GM23338 (cell line): ENCODE measurements around the gene SCYGR8. TPM values are rescaled to one million over a fixed set of nuclear protein-coding genes. Genes with fewer than 3 reads are reported as not detected.

Source experiments
- ATAC-seq: fragments of 200-7000 bp; cut with Tn5 transposase; 3 replicates; pipeline ENCODE4 v1.9.1; 2020
- DNase-seq: peaks from one replicate; pipeline ENCODE4 v3.0.0-alpha.2; 2015; ENCODE audit warnings: low spot score
- H2AFZ ChIP-seq: fragments of 200-600 bp; sonication (generic); 2 replicates; pipeline ENCODE4 v1.8.0; 2016; ENCODE audit warnings: antibody characterized with exemption, mild to moderate bottlenecking, moderate library complexity
- H3F3A ChIP-seq: fragments of 200-600 bp; sonication (generic); replicated peaks from 2 replicates; pipeline ENCODE4 v1.8.0; 2017; ENCODE audit warnings: antibody characterized with exemption, mixed run types, low read depth
- H3K27ac ChIP-seq: fragments of 200-600 bp; sonication (generic); 2 replicates; pipeline ENCODE4 v1.6.1; 2016; ENCODE audit warnings: low read depth
- H3K27me3 ChIP-seq: fragments of 200-600 bp; sonication (generic); 2 replicates; pipeline ENCODE4 v1.8.0; 2016; ENCODE audit warnings: mild to moderate bottlenecking, mixed run types, moderate library complexity; ENCODE audit not compliant: insufficient read depth
- H3K36me3 ChIP-seq: fragments of 200-600 bp; sonication (generic); 2 replicates; pipeline ENCODE4 v1.8.0; 2016; ENCODE audit warnings: mild to moderate bottlenecking; ENCODE audit not compliant: insufficient read depth
- H3K4me1 ChIP-seq: fragments of 200-600 bp; sonication (generic); 2 replicates; pipeline ENCODE4 v1.8.0; 2016; ENCODE audit warnings: mild to moderate bottlenecking, moderate library complexity; ENCODE audit not compliant: insufficient read depth
- H3K4me2 ChIP-seq: fragments of 200-600 bp; sonication (generic); 2 replicates; pipeline ENCODE4 v1.7.1; 2017; ENCODE audit warnings: mixed run types
- H3K4me3 ChIP-seq: fragments of 200-600 bp; sonication (generic); 2 replicates; pipeline ENCODE4 v1.6.1; 2016; ENCODE audit warnings: mixed run types
- H3K79me2 ChIP-seq: fragments of 200-600 bp; sonication (generic); replicated peaks from 2 replicates; pipeline ENCODE4 v1.8.0; 2017; ENCODE audit warnings: mild to moderate bottlenecking; ENCODE audit not compliant: insufficient read depth
- H3K9me2 ChIP-seq: fragments of 200-600 bp; sonication (generic); 2 replicates; pipeline ENCODE4 v1.8.0; 2017; ENCODE audit not compliant: insufficient read depth
- H4K20me1 ChIP-seq: fragments of 200-600 bp; sonication (generic); replicated peaks from 2 replicates; pipeline ENCODE4 v1.8.0; 2017; ENCODE audit warnings: mild to moderate bottlenecking; ENCODE audit not compliant: insufficient read depth
- H3K27ac Mint-ChIP-seq: 2 replicates; pipeline ENCODE4 v1.8.0; 2020; ENCODE audit warnings: inconsistent platforms, mild to moderate bottlenecking, moderate library complexity, mixed read lengths
- H3K27me3 Mint-ChIP-seq: 3 replicates; pipeline ENCODE4 v1.8.0; 2022; ENCODE audit warnings: low read depth, mild to moderate bottlenecking, moderate library complexity, mixed read lengths, inconsistent platforms; ENCODE audit not compliant: insufficient read depth, poor library complexity
- H3K36me3 Mint-ChIP-seq: 3 replicates; pipeline ENCODE4 v1.8.0; 2021; ENCODE audit warnings: low read depth, mild to moderate bottlenecking, inconsistent platforms, moderate library complexity, mixed read lengths
- H3K4me1 Mint-ChIP-seq: 3 replicates; pipeline ENCODE4 v1.8.0; 2020; ENCODE audit warnings: mild to moderate bottlenecking, inconsistent platforms, mixed read lengths
- H3K4me3 Mint-ChIP-seq: 3 replicates; pipeline ENCODE4 v1.8.0; 2021; ENCODE audit warnings: moderate library complexity, mild to moderate bottlenecking, inconsistent platforms, mixed read lengths
- H3K9me3 Mint-ChIP-seq: 3 replicates; pipeline ENCODE4 v1.8.0; 2020; ENCODE audit warnings: moderate library complexity, mild to moderate bottlenecking, inconsistent platforms, mixed read lengths
- CREB1 ChIP-seq: fragments of 250-450 bp; sonication (Bioruptor Pico); IDR thresholded peaks from 2 replicates; pipeline ENCODE4 v1.5.0; 2020; ENCODE audit warnings: low read depth, mild to moderate bottlenecking, moderate library complexity
- EZH2 ChIP-seq: fragments of 200-600 bp; sonication (generic); IDR thresholded peaks from one replicate; pipeline ENCODE4 v1.8.0; 2017; ENCODE audit warnings: antibody characterized with exemption, mild to moderate bottlenecking, low read depth; ENCODE audit not compliant: unreplicated experiment
- EZH2phosphoT487 ChIP-seq: fragments of 200-600 bp; sonication (generic); IDR thresholded peaks from one replicate; pipeline ENCODE4 v1.8.1; 2018; ENCODE audit warnings: antibody characterized with exemption; ENCODE audit not compliant: unreplicated experiment
- JUNB ChIP-seq: IDR thresholded peaks from one replicate; pipeline ENCODE4 v1.6.1; 2016; ENCODE audit warnings: antibody characterized with exemption; ENCODE audit not compliant: unreplicated experiment
- POLR2AphosphoS5 ChIP-seq: IDR thresholded peaks from 2 replicates; pipeline ENCODE4 v1.6.1; 2016; ENCODE audit warnings: antibody characterized with exemption, low read depth
- REST ChIP-seq: IDR thresholded peaks from one replicate; pipeline ENCODE4 v1.6.1; 2018; ENCODE audit warnings: antibody characterized with exemption; ENCODE audit not compliant: unreplicated experiment
- STAT1 ChIP-seq: IDR thresholded peaks from one replicate; pipeline ENCODE4 v1.6.1; 2016; ENCODE audit warnings: antibody characterized with exemption; ENCODE audit not compliant: unreplicated experiment
- ZNF114 ChIP-seq: fragments of 250-450 bp; sonication (Bioruptor Pico); IDR thresholded peaks from 2 replicates; pipeline ENCODE4 v1.5.0; 2020; ENCODE audit warnings: mild to moderate bottlenecking, moderate library complexity
- ZNF331 ChIP-seq: fragments of 250-450 bp; sonication (Bioruptor Pico); IDR thresholded peaks from 2 replicates; pipeline ENCODE4 v1.5.0; 2020; ENCODE audit warnings: low read depth, mild to moderate bottlenecking, moderate library complexity
- polyA plus RNA-seq: library from polyadenylated mRNA; unstranded; fragments of >200 nt; fragmentation: Nextera tagmentation; extraction: Ambion mirVana; gene quantifications from 2 replicates; pipeline ENCODE4 v1.2.1, GENCODE V29; 2016
- total RNA-seq: library from RNA; depleted of rRNA; stranded (reverse); fragments of >200 nt; shearing (Covaris generic); gene quantifications from 2 replicates; pipeline ENCODE4 v1.2.3, GENCODE V29; 2014
- TF ChIP-seq, protein P1 (sequence below): IDR thresholded peaks from 2 replicates; pipeline ENCODE4 v1.6.1; 2016; ENCODE audit warnings: antibody characterized with exemption
- TF ChIP-seq, protein P2 (sequence below): fragments of 250-450 bp; sonication (Bioruptor Pico); IDR thresholded peaks from 2 replicates; pipeline ENCODE4 v1.5.0; 2020; ENCODE audit warnings: mild to moderate bottlenecking, moderate library complexity
- TF ChIP-seq, protein P3 (sequence below), 2 experiments: fragments of 200-600 bp in 1 of 2; sonication (generic) in 1 of 2; conservative IDR thresholded peaks; 2 replicates each; pipeline versions ENCODE4 v1.5.1 to v1.6.1; 2016 to 2017; ENCODE audit warnings: antibody characterized with exemption in 2 of 2, low read depth in 2 of 2, mild to moderate bottlenecking in 2 of 2, moderate library complexity in 1 of 2

The SCYGR8 gene
- total and polyA plus RNA-seq, 2 experiments from 2014 or later: not detected

DNA sequence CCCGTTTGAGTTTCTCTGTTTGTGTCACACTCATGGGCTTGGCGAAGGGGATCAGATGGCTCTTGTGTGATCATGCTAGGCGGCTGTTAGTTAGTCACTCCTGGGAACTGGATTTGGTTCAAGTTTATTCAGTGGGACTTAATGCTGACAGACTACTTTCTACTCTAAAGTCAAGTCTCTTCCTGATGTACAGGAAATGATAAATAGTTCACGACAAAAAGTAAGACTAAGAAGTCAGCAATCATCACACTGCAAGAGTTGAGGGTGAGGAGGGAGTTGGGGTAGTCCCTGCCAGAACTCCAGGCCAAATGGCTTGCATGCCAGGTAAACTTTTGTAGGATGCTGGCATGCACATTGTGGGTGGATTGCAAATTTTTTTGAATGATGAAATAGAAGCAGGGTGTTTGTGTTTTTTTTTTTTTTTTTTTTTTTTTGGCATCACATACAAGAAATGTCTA, 42.9 kb downstream of the SCYGR8 start:
- no peak overlapping the region for H3K4me3 ChIP-seq
- no peaks in the 10 kb centered on the region for H3K27me3 ChIP-seq
- H3K27ac ChIP-seq: no peak overlapping the region
- TF ChIP-seq, protein P1, sequence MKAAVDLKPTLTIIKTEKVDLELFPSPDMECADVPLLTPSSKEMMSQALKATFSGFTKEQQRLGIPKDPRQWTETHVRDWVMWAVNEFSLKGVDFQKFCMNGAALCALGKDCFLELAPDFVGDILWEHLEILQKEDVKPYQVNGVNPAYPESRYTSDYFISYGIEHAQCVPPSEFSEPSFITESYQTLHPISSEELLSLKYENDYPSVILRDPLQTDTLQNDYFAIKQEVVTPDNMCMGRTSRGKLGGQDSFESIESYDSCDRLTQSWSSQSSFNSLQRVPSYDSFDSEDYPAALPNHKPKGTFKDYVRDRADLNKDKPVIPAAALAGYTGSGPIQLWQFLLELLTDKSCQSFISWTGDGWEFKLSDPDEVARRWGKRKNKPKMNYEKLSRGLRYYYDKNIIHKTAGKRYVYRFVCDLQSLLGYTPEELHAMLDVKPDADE: no peak
- TF ChIP-seq EZH2 (no peak), ZNF331 (no peak), EZH2phosphoT487 (no peak), JUNB (no peak), ZNF114 (CRISPR knock-in tag) (no peak), REST (no peak), STAT1 (no peak), POLR2AphosphoS5 (no peak), CREB1 (no peak)
- TF ChIP-seq, protein P2, sequence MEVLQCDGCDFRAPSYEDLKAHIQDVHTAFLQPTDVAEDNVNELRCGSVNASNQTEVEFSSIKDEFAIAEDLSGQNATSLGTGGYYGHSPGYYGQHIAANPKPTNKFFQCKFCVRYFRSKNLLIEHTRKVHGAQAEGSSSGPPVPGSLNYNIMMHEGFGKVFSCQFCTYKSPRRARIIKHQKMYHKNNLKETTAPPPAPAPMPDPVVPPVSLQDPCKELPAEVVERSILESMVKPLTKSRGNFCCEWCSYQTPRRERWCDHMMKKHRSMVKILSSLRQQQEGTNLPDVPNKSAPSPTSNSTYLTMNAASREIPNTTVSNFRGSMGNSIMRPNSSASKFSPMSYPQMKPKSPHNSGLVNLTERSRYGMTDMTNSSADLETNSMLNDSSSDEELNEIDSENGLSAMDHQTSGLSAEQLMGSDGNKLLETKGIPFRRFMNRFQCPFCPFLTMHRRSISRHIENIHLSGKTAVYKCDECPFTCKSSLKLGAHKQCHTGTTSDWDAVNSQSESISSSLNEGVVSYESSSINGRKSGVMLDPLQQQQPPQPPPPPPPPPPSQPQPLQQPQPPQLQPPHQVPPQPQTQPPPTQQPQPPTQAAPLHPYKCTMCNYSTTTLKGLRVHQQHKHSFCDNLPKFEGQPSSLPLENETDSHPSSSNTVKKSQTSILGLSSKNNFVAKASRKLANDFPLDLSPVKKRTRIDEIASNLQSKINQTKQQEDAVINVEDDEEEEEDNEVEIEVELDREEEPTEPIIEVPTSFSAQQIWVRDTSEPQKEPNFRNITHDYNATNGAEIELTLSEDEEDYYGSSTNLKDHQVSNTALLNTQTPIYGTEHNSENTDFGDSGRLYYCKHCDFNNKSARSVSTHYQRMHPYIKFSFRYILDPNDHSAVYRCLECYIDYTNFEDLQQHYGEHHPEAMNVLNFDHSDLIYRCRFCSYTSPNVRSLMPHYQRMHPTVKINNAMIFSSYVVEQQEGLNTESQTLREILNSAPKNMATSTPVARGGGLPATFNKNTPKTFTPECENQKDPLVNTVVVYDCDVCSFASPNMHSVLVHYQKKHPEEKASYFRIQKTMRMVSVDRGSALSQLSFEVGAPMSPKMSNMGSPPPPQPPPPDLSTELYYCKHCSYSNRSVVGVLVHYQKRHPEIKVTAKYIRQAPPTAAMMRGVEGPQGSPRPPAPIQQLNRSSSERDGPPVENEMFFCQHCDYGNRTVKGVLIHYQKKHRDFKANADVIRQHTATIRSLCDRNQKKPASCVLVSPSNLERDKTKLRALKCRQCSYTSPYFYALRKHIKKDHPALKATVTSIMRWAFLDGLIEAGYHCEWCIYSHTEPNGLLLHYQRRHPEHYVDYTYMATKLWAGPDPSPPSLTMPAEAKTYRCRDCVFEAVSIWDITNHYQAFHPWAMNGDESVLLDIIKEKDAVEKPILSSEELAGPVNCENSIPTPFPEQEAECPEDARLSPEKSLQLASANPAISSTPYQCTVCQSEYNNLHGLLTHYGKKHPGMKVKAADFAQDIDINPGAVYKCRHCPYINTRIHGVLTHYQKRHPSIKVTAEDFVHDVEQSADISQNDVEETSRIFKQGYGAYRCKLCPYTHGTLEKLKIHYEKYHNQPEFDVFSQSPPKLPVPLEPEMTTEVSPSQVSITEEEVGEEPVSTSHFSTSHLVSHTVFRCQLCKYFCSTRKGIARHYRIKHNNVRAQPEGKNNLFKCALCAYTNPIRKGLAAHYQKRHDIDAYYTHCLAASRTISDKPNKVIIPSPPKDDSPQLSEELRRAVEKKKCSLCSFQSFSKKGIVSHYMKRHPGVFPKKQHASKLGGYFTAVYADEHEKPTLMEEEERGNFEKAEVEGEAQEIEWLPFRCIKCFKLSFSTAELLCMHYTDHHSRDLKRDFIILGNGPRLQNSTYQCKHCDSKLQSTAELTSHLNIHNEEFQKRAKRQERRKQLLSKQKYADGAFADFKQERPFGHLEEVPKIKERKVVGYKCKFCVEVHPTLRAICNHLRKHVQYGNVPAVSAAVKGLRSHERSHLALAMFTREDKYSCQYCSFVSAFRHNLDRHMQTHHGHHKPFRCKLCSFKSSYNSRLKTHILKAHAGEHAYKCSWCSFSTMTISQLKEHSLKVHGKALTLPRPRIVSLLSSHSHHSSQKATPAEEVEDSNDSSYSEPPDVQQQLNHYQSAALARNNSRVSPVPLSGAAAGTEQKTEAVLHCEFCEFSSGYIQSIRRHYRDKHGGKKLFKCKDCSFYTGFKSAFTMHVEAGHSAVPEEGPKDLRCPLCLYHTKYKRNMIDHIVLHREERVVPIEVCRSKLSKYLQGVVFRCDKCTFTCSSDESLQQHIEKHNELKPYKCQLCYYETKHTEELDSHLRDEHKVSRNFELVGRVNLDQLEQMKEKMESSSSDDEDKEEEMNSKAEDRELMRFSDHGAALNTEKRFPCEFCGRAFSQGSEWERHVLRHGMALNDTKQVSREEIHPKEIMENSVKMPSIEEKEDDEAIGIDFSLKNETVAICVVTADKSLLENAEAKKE (CRISPR knock-in tag): no peak
- TF ChIP-seq, protein P3, sequence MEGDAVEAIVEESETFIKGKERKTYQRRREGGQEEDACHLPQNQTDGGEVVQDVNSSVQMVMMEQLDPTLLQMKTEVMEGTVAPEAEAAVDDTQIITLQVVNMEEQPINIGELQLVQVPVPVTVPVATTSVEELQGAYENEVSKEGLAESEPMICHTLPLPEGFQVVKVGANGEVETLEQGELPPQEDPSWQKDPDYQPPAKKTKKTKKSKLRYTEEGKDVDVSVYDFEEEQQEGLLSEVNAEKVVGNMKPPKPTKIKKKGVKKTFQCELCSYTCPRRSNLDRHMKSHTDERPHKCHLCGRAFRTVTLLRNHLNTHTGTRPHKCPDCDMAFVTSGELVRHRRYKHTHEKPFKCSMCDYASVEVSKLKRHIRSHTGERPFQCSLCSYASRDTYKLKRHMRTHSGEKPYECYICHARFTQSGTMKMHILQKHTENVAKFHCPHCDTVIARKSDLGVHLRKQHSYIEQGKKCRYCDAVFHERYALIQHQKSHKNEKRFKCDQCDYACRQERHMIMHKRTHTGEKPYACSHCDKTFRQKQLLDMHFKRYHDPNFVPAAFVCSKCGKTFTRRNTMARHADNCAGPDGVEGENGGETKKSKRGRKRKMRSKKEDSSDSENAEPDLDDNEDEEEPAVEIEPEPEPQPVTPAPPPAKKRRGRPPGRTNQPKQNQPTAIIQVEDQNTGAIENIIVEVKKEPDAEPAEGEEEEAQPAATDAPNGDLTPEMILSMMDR (conservative IDR thresholded peaks at IDR 0.05; ENCODE audit: low read depth in 2 of 2): no peak
- DNase-seq (no peak), ATAC-seq (no peak)
- H3K4me2 ChIP-seq: no peak overlapping the region
- peaks cover 3% of the 10 kb centered on the region; the same call in 1 of the 2 replicates for H3K9me2 ChIP-seq
- Mint-ChIP-seq H3K27ac (no peak overlapping the region), H3K27me3 (no peaks in the 10 kb centered on the region), H3K4me1 (no peaks in the 10 kb centered on the region), H3K4me3 (no peak overlapping the region), H3K9me3 (no peaks in the 10 kb centered on the region; the same call in 2 of the 3 replicates), H3K36me3 (no peaks in the 10 kb centered on the region; the same call in 2 of the 3 replicates)
- no peaks in the 10 kb centered on the region for H3K36me3 ChIP-seq
- no peaks in the 10 kb centered on the region for H3K79me2 ChIP-seq
- no peak overlapping the region for H2AFZ ChIP-seq
- no peaks in the 10 kb centered on the region for H3K4me1 ChIP-seq
- no peaks in the 10 kb centered on the region for H4K20me1 ChIP-seq
- no peaks in the 10 kb centered on the region for H3F3A ChIP-seq
